ENCODE data around the gene URB2.
A peak's percentile ranks its signal among the peaks of the same experiment; 100 is the strongest.

The URB2 gene

DNA sequence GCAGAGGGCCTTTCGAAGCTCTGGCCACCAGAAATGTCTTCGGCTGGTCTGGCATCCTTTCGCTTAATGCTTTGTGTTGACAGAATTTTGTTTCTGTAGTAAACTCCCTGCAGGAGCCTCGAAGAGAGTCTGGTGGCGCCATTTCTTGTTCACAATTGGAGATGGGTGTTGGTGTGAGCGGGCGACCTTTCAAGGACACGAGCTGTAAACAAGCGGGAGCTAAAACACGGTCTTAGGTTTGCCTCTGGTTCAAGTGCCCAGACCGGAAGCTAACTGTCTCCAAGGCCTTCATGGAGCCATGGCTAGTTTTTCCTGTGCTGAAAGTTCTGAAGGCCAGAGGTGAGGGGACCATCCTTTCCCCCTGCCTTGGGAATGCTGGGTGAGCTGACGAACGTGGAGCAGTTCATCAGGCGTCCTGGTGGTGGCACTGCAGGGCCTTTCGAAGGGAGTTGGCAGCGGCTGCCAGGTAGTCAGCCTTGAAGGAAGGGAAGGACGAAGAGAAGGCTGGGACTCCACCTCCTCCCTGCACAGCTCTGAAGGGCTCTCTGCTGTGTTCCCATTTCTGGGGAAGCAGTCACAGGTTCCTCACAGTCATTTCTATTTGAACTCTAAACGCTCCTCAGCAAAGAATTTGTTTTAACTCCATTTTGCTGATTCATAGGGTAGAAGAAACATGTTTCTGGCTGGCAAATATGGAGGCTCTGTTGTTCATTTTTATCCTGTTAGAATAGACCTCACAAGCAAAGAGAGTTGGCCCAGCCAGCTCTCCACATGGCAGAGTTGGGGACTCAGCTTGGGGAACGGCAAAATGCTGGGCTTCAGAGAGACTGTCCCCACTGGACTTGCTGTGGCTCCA lies 35.2 kb downstream of the URB2 start:
- Histone ChIP-seq H3K27ac (no peak overlapping the region), H3K4me3 (no peak overlapping the region)
- DNase-seq (ENCODE audit: low spot score), result no peak
- TF ChIP-seq, protein P1, sequence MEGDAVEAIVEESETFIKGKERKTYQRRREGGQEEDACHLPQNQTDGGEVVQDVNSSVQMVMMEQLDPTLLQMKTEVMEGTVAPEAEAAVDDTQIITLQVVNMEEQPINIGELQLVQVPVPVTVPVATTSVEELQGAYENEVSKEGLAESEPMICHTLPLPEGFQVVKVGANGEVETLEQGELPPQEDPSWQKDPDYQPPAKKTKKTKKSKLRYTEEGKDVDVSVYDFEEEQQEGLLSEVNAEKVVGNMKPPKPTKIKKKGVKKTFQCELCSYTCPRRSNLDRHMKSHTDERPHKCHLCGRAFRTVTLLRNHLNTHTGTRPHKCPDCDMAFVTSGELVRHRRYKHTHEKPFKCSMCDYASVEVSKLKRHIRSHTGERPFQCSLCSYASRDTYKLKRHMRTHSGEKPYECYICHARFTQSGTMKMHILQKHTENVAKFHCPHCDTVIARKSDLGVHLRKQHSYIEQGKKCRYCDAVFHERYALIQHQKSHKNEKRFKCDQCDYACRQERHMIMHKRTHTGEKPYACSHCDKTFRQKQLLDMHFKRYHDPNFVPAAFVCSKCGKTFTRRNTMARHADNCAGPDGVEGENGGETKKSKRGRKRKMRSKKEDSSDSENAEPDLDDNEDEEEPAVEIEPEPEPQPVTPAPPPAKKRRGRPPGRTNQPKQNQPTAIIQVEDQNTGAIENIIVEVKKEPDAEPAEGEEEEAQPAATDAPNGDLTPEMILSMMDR (IDR thresholded peaks at IDR 0.05), result peak; percentile 93

GRCh38 chr1:229661897-229662296 lies 35.9 kb downstream of the URB2 start:
- Histone ChIP-seq H3K4me3 (no peak overlapping the region), H3K27ac (no peak overlapping the region)
- no peak for DNase-seq (ENCODE audit: low spot score)
- TF ChIP-seq, protein P1 (IDR thresholded peaks at IDR 0.05), result no peak

- TF ChIP-seq, protein P1 (IDR thresholded peaks at IDR 0.05), result no peak
These were observed 38.2 kb downstream of the URB2 start for GRCh38 chr1:229664133-229664689.

GRCh38 chr1:229665912-229666558 lies 40.0 kb downstream of the URB2 start:
- H3K27ac ChIP-seq, result no peak overlapping the region
- TF ChIP-seq, protein P1 (IDR thresholded peaks at IDR 0.05), result no peak
- DNase-seq (ENCODE audit: low spot score), result no peak
- no peak overlapping the region for H3K4me3 ChIP-seq

More at GRCh38 chr1:229664133-229664689, 38.2 kb downstream of the URB2 start:
- no peak overlapping the region for H3K4me3 ChIP-seq
- no peak overlapping the region for H3K27ac ChIP-seq
- no peak for DNase-seq (ENCODE audit: low spot score)

GRCh38 chr1:229666585-229666984 lies 40.5 kb downstream of the URB2 start:
- TF ChIP-seq, protein P1 (IDR thresholded peaks at IDR 0.05), result no peak
- DNase-seq (ENCODE audit: low spot score), result no peak
- no peak overlapping the region for H3K4me3 ChIP-seq
- no peak overlapping the region for H3K27ac ChIP-seq

DNA sequence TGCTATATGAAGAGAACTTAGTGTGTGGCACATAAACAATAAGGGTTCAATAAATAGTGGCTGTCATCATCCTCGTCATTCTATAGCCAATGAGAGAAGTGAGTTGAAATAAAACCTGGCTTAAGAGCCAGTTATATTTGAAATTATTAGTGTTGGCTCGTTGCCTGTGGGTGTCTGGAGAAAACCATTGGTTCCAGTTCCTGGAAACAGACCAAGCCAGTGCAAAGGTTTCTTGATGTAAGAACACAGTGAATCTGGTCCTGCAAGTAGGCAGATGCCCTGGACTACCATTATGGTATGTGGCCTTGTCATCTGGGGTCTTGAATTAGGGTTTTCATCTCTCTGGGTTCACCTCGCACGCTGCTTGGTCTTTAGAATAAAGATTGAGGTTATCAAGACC lies 43.3 kb downstream of the URB2 start:
- TF ChIP-seq, protein P1 (IDR thresholded peaks at IDR 0.05), result no peak

More for the DNA sequence above, 43.3 kb downstream of the URB2 start:
- H3K27ac ChIP-seq, result no peak overlapping the region
- H3K4me3 ChIP-seq, result no peak overlapping the region
- no peak for DNase-seq (ENCODE audit: low spot score)

Measured in coronary artery (tissue), 2 donors.